B cell (primary cell): ENCODE results near the gene OR4P4. TPM values are rescaled to one million over a fixed set of nuclear protein-coding genes. Genes with fewer than 3 reads are reported as not detected.

Source experiments
- ATAC-seq: fragments of 200-7000 bp; cut with Tn5 transposase; one replicate; pipeline ENCODE4 v1.10.0; 2021; ENCODE audit warnings: low read depth, mild to moderate bottlenecking, moderate number of reproducible peaks, moderate library complexity
- CTCF ChIA-PET: fragments of 350-600 bp; sonication (Branson Sonifier 250); formaldehyde crosslinking; loops from one replicate; lab custom pipeline; 2021; ENCODE audit warnings: antibody characterized with exemption, inconsistent platforms; lab: Charles Lee
- POLR2A ChIA-PET: fragments of 350-600 bp; sonication (Branson Sonifier 250); formaldehyde crosslinking; loops from one replicate; lab custom pipeline; 2021; ENCODE audit warnings: antibody characterized with exemption; lab: Charles Lee
- DNase-seq: peaks from one replicate; pipeline ENCODE4 v3.0.0; 2013
- H2AFZ ChIP-seq: 2 replicates; pipeline ENCODE4 v1.6.1; 2012; ENCODE audit warnings: mild to moderate bottlenecking, low read depth, low read length; ENCODE audit not compliant: insufficient read depth, poor library complexity, severe bottlenecking
- H3K27ac ChIP-seq, 2 donors: 1 replicate in 1 of 2; 2 replicates in 1 of 2; pipeline ENCODE4 v1.5.1; 2012 to 2013; ENCODE audit warnings: low read length in 2 of 2, mild to moderate bottlenecking in 2 of 2, moderate library complexity in 1 of 2
- H3K27me3 ChIP-seq, 4 experiments: fragments of 200-600 bp in 1 of 4; sonication (generic) in 1 of 4; replicated peaks in 1 of 4; 1 replicate in 2 of 4; 2 replicates in 2 of 4; pipeline versions ENCODE4 v1.6.1 to v1.7.0; 2013 to 2016; ENCODE audit warnings: low read length in 3 of 4, mild to moderate bottlenecking in 2 of 4, mixed read lengths in 1 of 4, moderate library complexity in 1 of 4; ENCODE audit not compliant: insufficient read depth in 4 of 4, control insufficient read depth in 3 of 4; ENCODE audit errors: control extremely low read depth in 1 of 4
- H3K36me3 ChIP-seq, 2 experiments: replicated peaks in 1 of 2; 1 replicate in 1 of 2; 2 replicates in 1 of 2; pipeline versions ENCODE4 v1.6.1 to v1.7.1; 2013; ENCODE audit warnings: low read length in 1 of 2; ENCODE audit not compliant: insufficient read depth in 2 of 2, control insufficient read depth in 1 of 2; ENCODE audit errors: control extremely low read depth in 1 of 2, extremely low read depth in 1 of 2
- H3K4me1 ChIP-seq, 2 donors: fragments of 200-600 bp in 1 of 2; sonication (generic) in 1 of 2; 1 replicate in 1 of 2; 2 replicates in 1 of 2; pipeline versions ENCODE4 v1.5.1 to v1.6.1; 2013 to 2017; ENCODE audit warnings: low read length in 2 of 2; ENCODE audit not compliant: control insufficient read depth in 2 of 2, insufficient read depth in 2 of 2
- H3K4me2 ChIP-seq: replicated peaks from 2 replicates; pipeline ENCODE3; 2012; ENCODE audit warnings: mild to moderate bottlenecking, low read depth, low read length; ENCODE audit not compliant: poor library complexity, severe bottlenecking
- H3K4me3 ChIP-seq, 5 experiments: fragments of 200-600 bp in 1 of 5; sonication (generic) in 1 of 5; 1 replicate in 3 of 5; 2 replicates in 2 of 5; pipeline versions ENCODE4 v1.5.1 to v1.7.0; 2011 to 2016; ENCODE audit warnings: low read length in 4 of 5, mild to moderate bottlenecking in 4 of 5, low read depth in 2 of 5, control low read depth in 1 of 5, moderate library complexity in 1 of 5; ENCODE audit not compliant: insufficient read depth in 1 of 5; ENCODE audit errors: control extremely low read depth in 1 of 5, extremely low read depth in 1 of 5
- H3K79me2 ChIP-seq: fragments of 200-600 bp; sonication (generic); one replicate; pipeline ENCODE4 v1.6.0; 2016; ENCODE audit warnings: low read length; ENCODE audit not compliant: control insufficient read depth, insufficient read depth
- H3K9ac ChIP-seq: fragments of 200-600 bp; sonication (generic); 2 replicates; pipeline ENCODE4 v1.6.1; 2017; ENCODE audit warnings: mild to moderate bottlenecking, low read length, moderate library complexity
- H3K9me3 ChIP-seq, 3 donors: one replicate each; pipeline versions ENCODE4 v1.6.1 to v1.7.1; 2013; ENCODE audit warnings: low read length in 2 of 3; ENCODE audit not compliant: control insufficient read depth in 2 of 3, insufficient read depth in 1 of 3; ENCODE audit errors: control extremely low read depth in 1 of 3
- H4K20me1 ChIP-seq: 2 replicates; pipeline ENCODE4 v1.6.0; 2012; ENCODE audit warnings: mild to moderate bottlenecking, low read length; ENCODE audit not compliant: insufficient read depth, control insufficient read depth, poor library complexity, severe bottlenecking
- H3K27ac Mint-ChIP-seq: one replicate; pipeline ENCODE4 v1.8.0; 2021; ENCODE audit warnings: mixed read lengths
- H3K27me3 Mint-ChIP-seq: one replicate; pipeline ENCODE4 v1.8.0; 2021; ENCODE audit warnings: mixed read lengths
- H3K4me1 Mint-ChIP-seq: one replicate; pipeline ENCODE4 v1.8.0; 2021; ENCODE audit warnings: mixed read lengths
- H3K4me3 Mint-ChIP-seq: one replicate; pipeline ENCODE4 v1.8.0; 2021; ENCODE audit warnings: mixed read lengths
- H3K9me3 Mint-ChIP-seq: one replicate; pipeline ENCODE4 v1.8.0; 2022; ENCODE audit warnings: mixed read lengths; ENCODE audit not compliant: insufficient read depth
- EZH2 ChIP-seq: IDR thresholded peaks from 2 replicates; pipeline ENCODE4 v1.6.1; 2012; ENCODE audit warnings: borderline replicate concordance, low read depth, mild to moderate bottlenecking, moderate library complexity, low read length; ENCODE audit not compliant: insufficient read depth, poor library complexity, severe bottlenecking
- WGBS: methylation state at CpG from one replicate; pipeline ENCODE4 v1.1.5; 2013; ENCODE audit warnings: missing lambda C conversion rate; ENCODE audit not compliant: insufficient coverage; 5-methylcytosine and 5-hydroxymethylcytosine counted together
- intact Hi-C: fragments of 100-400 bp; cut with micrococcal nuclease; formaldehyde crosslinking; loops from one replicate; pipeline ENCODE4 v1.10.0; 2022
- polyA plus RNA-seq: library from polyadenylated mRNA; depleted of rRNA; stranded (reverse); fragments of >200 nt; gene quantifications from 2 replicates; pipeline ENCODE4 v1.2.3, GENCODE V29; 2012
- total RNA-seq, 2 donors: library from RNA; stranded (reverse); fragments of 120-200 nt in 1 of 2; gene quantifications; 1 replicate in 1 of 2; 2 replicates in 1 of 2; pipeline versions ENCODE4 v1.2.3 to v1.2.4, GENCODE V29; 2013 to 2022
- TF ChIP-seq, protein P1 (sequence below): fragments of 200-600 bp; IDR thresholded peaks from one replicate; pipeline ENCODE4 v1.8.0; 2022; ENCODE audit warnings: antibody characterized with exemption, mild to moderate bottlenecking

The OR4P4 gene
- total and polyA plus RNA-seq, 2 donors (not counting 1 experiment from before 2014, with no cell fraction given) = not detected

- CTCF ChIA-PET = no interaction called here
- POLR2A ChIA-PET = no interaction called here
Measured at GRCh38 chr11:55673860-55674259, 38.9 kb downstream of the OR4P4 start.

More at GRCh38 chr11:55673860-55674259, 38.9 kb downstream of the OR4P4 start:
- Mint-ChIP-seq H3K9me3 (peaks cover 3% of the 10 kb centered on the region), H3K27me3 (no peaks in the 10 kb centered on the region), H3K4me3 (no peak overlapping the region), H3K4me1 (no peaks in the 10 kb centered on the region), H3K27ac (no peak overlapping the region)
- Histone ChIP-seq H3K79me2 (no peaks in the 10 kb centered on the region), H3K27ac (no peak overlapping the region), H2AFZ (no peak overlapping the region), H3K9ac (no peak overlapping the region), H3K27me3 (no peaks in the 10 kb centered on the region), H3K4me3 (no peak overlapping the region), H3K36me3 (no peaks in the 10 kb centered on the region), H4K20me1 (no peaks in the 10 kb centered on the region), H3K4me2 (no peak overlapping the region), H3K4me1 (no peaks in the 10 kb centered on the region), H3K9me3 (peaks cover 0 to 2% (median 0%) of the 10 kb centered on the region in 3 donors)
- intact Hi-C loops = no loop called here
- no peak for TF ChIP-seq EZH2
- TF ChIP-seq, protein P1, sequence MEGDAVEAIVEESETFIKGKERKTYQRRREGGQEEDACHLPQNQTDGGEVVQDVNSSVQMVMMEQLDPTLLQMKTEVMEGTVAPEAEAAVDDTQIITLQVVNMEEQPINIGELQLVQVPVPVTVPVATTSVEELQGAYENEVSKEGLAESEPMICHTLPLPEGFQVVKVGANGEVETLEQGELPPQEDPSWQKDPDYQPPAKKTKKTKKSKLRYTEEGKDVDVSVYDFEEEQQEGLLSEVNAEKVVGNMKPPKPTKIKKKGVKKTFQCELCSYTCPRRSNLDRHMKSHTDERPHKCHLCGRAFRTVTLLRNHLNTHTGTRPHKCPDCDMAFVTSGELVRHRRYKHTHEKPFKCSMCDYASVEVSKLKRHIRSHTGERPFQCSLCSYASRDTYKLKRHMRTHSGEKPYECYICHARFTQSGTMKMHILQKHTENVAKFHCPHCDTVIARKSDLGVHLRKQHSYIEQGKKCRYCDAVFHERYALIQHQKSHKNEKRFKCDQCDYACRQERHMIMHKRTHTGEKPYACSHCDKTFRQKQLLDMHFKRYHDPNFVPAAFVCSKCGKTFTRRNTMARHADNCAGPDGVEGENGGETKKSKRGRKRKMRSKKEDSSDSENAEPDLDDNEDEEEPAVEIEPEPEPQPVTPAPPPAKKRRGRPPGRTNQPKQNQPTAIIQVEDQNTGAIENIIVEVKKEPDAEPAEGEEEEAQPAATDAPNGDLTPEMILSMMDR = no peak
- DNase-seq (no peak), ATAC-seq (no peak)
- WGBS = 25% methylated on average over 2 of the region's 5 CpGs

Other genes with a start within 250 kb of the OR4P4 start
- gene OR4C15, start 80.6 kb upstream of the OR4P4 start, total RNA-seq = not detected in 2 replicates
- gene OR4C15, start 80.6 kb upstream of the OR4P4 start, polyA plus RNA-seq = not detected in 2 replicates
- gene OR4C16, start 63.0 kb upstream of the OR4P4 start, total RNA-seq = not detected in 2 replicates
- not detected in 2 replicates for gene OR4C16, start 63.0 kb upstream of the OR4P4 start, polyA plus RNA-seq
- not detected in 2 replicates for gene OR4C11, start 27.5 kb upstream of the OR4P4 start, total RNA-seq
- not detected in 2 replicates for gene OR4C11, start 27.5 kb upstream of the OR4P4 start, polyA plus RNA-seq
- not detected in 2 replicates for gene OR4S2, start 13.2 kb downstream of the OR4P4 start, total RNA-seq
- not detected in 2 replicates for gene OR4S2, start 13.2 kb downstream of the OR4P4 start, polyA plus RNA-seq
- gene OR4C6, start 27.1 kb downstream of the OR4P4 start, total RNA-seq = not detected in 2 replicates
- gene OR4C6, start 27.1 kb downstream of the OR4P4 start, polyA plus RNA-seq = 0.28 TPM in 1 of 2 replicates, not detected in the other
- not detected in 2 replicates for gene OR5D13, start 138.3 kb downstream of the OR4P4 start, total RNA-seq
- gene OR5D13, start 138.3 kb downstream of the OR4P4 start, polyA plus RNA-seq = not detected in 2 replicates
- not detected in 2 replicates for gene OR5D14, start 160.4 kb downstream of the OR4P4 start, total RNA-seq
- not detected in 2 replicates for gene OR5D14, start 160.4 kb downstream of the OR4P4 start, polyA plus RNA-seq
- not detected in 2 replicates for gene OR5L1, start 176.3 kb downstream of the OR4P4 start, total RNA-seq
- not detected in 2 replicates for gene OR5L1, start 176.3 kb downstream of the OR4P4 start, polyA plus RNA-seq
- not detected in 2 replicates for gene OR5D18, start 184.5 kb downstream of the OR4P4 start, total RNA-seq
- gene OR5D18, start 184.5 kb downstream of the OR4P4 start, polyA plus RNA-seq = not detected in 2 replicates
- gene OR5L2, start 192.1 kb downstream of the OR4P4 start, total RNA-seq = not detected in 2 replicates
- gene OR5L2, start 192.1 kb downstream of the OR4P4 start, polyA plus RNA-seq = not detected in 2 replicates
- not detected in 2 replicates for gene OR5D16, start 203.6 kb downstream of the OR4P4 start, total RNA-seq
- gene OR5D16, start 203.6 kb downstream of the OR4P4 start, polyA plus RNA-seq = not detected in 2 replicates
- not detected in 2 replicates for gene TRIM51, start 248.2 kb downstream of the OR4P4 start, total RNA-seq
- gene TRIM51, start 248.2 kb downstream of the OR4P4 start, polyA plus RNA-seq = not detected in 2 replicates